GM19463 (cell line): ENCODE data around the gene ARHGDIA.
"Not testable (repeated sequence)": the region's sequence is repeated elsewhere in the genome, so short reads cannot be mapped to it uniquely, and the experiment has no call there.

Experiments
- ATAC-seq: cut with Tn5 transposase; IDR thresholded peaks from one replicate; pipeline ENCODE4 v1.9.1; 2021; ENCODE audit warnings: mild to moderate bottlenecking, moderate library complexity; ENCODE audit not compliant: unreplicated experiment

ARHGDIA gene

DNA sequence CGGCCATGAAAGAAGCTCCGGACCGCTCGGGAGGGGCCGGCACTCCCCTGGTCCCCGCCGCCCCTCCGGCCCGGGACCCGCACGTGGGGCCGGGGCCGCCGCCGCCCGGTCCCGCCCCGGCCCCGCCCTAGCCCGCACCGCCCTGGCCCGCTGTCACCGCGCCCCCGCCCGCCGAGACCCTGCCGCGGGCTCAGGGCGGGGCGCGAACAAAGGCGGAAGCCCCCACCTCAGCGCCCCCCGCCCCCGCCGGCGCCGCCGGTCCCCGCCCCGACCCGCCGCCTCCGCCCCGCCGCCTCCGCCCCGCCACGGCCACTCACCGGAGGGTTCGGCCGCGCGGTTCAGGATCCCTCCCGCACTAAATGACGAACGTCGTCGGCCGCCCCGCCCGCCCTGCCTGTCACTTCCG is at the start of gene ARHGDIA:
Gene ARHGDIA, minus strand, starts transcription at position 357 of the 406 bp plus-strand sequence. CDS start 1,407 bp downstream, outside the sequence.
- peak; percentile 34 for ATAC-seq

DNA sequence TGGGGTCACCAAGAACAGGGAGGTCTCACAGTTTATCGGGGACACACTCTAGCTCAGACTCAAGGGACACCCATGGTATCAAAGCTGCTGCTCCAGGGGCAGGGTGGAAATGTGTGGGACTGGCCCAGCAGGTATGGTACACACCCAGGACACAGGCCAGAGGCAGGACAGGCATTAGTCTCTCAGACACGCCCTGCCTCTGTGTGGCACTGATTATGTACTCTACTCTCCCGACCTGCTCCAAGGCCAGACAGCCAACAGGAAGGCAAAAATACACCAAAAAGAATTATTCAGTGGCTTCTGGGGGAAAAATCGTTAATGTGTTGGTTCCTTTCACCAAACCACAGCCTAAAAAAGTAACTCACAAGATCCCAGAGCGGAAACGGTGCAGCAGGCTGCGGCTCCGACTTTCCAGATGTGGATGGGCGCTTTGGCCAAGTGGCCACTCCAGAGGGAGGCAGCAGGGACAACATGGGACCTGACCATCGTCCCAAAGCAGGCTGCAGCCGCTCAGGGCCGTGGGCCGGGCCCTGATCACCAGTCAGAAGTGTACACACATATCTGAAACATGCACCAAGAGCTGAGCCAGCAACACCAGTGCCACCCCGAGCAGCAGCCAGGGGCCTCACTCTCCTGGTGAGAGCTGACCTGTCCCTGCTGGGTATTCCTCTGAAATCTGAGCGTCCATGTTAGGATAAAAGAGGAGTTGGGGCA is 47.9 kb upstream of the ARHGDIA start:
- ATAC-seq, result no peak

DNA sequence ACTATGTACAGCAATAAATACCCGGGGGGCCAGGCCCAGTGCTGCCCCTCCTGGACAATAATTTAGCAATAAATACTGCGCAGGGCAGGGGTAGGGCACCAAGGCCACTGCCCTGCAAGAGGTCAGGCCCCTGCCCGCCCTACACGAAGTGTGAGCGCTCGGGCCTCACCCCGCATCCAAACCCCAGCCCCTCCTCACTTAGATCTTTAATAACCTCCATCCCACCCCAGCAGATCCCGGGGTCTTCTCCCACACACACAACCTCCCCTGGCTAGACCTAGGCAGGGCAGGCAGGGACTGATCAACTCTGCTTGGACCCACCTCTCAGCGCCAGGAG is 47.2 kb upstream of the ARHGDIA start:
- not testable (repeated sequence) for ATAC-seq

DNA sequence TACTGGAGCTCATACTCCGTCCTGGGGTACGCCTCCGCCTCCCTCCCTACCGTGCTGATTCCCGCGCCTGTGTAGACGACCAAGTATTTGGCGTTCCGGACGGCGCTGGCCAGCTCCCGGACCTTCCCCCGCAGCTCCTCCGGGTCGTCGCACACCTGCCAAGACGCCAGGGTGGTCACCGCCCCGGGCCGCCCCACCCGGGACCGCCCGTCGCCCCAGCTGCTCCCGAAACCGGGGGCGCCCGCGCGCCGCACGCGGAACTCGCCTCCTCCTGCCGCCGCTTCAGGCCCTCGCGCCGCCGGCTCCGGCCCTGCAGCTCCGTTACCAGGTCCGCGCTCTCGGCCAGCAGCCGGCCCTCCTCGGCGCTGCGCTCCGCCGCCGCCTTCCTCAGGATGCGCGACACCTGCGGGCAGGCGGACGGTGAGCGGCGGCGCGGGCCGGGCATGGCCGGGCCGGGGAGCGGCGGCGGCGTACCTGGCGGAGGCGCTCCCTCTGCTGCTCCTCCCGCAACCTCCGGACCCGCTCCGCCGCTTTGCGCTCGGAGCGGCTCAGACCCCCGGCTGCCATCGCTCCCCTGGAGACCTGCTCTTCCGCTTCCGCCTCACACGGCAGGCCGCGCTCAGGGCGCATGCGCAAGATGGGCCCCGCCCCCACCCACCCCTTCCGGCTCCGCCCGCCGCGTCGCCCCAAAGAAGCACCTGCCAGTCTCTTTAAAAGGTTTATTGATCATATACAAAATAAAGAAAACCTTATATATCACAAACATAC is 46.6 kb upstream of the ARHGDIA start, which contains the start of gene SIRT7:
Gene SIRT7, minus strand, starts transcription at position 612 of the 768 bp plus-strand sequence. Its CDS starts 45 bp downstream, at position 567.
- no peak for ATAC-seq

DNA sequence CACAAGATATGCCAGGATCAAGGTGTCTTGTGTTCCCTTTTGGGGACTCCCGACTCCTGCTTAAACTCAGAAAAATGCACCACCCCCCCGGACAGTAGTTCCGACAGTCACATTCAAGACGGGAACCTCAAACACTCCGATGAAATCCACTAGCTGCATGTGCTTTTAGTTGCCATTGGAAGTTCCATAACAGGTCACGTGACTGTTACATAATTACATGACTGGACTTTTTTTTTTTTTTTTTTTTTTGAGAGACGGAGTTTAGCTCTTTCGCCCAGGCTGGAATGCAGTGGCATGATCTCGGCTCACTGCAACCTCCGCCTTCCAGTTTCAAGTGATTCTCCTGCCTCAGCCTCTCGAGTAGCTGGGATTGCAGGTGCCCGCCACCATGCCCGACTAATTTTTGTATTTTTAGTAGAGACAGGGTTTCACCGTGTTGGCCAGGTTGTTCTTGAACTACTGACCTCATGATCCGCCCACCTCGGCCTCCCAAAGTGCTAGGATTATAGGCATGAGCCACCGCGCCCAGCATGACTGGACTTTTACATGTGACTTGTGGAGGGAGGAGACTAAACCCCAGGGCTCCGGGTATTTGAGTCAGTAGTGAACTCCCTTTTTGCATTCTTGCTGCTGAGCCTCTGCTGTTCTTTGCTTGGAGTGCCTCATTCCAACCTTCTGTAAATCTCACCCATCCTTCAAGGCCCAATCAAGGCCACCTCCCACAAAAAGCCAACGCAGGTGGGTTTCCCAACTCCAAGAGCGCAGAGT is 45.3 kb upstream of the ARHGDIA start:
- no peak for ATAC-seq

DNA sequence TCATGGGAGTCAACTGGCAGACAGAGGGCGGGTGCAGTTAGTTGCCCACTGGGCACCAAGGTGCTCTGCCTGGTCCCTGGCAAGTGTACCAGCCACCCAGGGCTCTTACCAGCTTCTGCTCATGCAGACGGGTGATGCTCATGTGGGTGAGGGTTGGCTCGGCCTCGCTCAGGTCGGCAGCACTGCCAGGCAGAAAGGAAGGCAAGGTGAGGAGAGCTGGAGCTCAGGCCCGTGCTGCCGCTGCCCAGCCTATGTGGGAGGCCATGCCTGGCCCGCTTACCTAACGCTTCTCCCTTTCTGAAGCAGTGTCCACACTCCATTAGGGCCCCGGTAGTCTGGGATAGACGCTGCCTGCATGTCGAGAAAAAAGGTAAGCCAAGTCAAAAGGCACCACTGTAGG is 44.2 kb upstream of the ARHGDIA start:
- ATAC-seq, result no peak

DNA sequence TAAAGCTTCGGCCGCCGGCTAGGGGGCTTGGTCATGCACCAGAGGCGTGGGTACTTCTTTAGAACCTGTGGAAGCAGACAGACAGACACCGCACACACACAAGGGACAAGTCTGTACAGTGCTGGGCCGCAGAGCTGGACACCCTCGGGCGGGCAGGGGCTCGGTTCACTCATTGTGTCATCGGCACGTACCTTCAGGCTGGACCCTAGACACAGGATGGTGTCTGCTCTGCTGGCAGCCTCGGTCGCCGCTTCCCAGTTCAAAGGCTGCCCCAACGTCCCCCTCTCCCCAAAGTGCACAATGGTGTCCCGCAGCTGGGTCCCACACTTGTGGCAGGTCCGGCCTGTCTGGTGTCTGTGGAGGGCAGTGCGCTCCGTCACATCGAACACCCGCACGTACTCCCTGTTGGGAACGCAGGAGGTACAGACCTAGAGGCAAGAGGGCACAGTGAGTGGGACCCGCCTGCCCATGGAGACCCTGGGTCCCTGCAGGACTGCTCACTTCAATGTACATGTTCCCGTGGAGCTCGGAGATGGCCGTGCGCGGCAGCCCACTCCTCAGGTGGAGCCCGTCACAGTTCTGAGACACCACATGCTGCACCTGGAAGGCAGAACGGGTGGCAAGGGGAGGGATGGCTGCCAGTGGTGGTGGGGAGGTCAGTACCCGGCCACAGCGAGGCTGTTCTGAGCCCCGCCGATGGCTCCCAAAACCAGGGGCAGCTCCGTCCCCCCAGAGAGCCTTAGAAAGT is 43.1 kb upstream of the ARHGDIA start:
- no peak for ATAC-seq

DNA sequence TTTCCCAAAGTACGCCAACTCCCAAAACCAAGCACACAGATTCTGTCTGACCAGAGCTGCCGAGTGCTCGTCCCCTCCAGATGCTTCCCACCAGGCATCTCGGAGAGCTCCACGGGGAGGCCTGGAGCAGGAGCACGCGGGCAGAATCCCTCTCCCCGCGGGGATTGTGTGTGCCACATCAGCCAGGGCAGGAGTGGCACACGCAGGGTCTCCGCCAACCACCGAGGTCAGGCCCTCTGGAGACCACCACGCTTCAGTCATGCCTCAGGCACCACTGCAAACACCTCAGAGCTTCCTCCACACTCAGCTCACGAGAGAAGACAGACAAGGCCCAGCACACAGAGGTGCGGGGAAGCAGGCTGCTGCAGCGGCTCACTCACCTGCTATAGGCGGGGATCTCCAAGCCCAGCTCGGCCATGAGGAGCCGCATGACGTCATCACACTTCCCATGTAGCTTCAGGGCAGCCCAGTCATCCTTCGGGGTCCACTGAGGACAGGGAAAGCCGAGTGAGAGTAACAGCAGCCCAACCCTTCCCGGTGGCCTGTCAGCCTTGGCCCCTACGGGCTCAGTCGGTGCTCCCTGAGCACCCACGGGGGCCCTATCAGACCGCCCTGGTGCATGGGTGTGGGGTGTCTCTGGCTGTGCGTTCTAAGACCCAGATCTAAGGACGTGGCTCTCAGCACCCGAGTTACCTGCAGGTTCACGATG is 42.4 kb upstream of the ARHGDIA start:
- no peak for ATAC-seq

DNA sequence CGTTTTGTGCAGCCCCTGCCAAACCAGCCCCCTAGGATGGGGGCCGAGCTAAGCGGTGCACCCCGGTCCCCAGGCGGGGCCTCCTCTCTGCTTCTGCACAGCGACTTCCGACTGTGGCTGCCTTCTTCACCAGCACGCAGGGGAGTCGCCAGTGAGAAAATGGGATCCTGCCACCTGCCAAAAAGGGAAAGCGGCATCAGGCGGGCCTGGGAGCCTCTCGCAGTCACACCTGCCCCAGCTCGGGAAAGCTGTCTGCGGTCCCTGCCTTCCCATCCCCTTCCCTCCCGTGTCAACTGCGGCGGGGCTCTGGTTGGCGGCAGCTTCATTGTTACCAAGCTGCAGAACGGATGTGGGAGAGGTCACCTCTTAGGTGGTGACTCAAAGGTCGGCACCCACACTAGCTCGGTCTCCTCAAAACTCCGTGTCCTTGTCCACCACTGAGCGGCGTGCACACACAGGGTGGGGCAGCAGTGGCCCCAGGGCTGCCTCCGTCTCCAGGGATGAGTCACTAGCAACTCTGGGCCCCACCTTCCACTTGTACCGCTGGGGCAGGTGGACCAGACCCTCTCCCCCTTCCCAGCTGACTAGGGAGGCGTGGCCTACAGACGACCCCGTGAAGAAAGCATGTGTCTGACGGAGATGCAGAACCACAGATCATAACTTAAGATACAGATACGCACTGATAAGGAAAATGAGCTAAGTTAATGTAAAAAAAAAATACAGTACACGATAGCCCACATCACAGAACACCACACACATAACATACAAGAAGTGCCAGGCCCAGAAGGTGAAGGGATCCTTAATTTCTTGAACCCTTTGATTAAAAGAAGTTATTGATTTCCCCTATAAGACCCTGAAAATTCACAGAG is 41.5 kb upstream of the ARHGDIA start:
- ATAC-seq, result no peak

DNA sequence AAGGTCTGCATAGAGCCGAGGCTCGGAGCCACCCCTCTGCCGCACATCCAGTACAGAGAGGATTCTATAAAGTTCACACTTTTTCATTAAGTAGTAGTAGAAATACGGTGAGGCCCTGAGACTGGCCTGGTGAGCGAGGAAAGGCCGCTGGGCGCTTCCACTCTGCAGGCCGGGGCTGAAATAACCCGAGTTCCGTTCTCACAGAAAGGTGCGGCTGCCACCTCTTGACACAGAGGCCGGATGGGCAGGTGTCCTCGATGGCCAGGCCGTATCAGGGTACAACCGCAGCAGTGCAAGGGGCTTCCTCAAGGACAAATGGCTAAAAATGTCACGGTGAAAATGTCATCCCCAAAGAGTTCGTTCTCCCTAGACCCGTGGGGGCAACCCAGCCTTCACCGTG is 40.8 kb upstream of the ARHGDIA start:
- no peak for ATAC-seq

DNA sequence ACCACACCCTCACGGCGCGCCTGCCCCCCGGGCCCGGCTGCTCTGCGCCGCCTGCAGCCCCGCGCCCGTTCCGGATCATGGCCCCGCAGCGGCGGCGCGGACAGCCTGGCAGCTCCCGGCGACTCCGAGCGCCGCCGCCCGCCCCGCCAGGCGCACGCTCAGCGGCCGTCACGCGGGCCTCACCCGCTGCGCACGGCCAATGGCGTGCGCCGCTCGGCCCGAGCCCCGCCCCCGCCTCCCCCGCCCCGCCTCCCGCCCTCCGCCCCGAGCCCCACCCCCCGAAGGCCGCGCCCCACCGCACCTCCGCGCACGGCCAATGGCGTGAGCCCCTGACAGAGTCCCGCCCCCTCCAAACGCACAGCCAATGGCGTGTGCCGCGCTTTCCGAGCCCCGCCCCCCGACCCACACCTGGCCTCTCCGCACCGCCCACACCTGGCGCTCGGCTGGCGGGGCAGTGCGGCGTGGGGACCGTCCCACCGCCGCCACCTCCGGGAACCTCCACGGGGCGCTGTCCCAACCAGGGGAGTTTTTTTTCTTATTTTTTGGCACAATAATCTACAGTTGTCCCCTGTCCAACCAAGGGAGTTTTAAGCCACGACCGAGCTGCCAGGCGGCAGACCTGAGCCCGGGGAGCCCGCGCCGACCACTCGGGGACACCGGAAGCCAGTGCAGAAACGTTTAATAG is 40.3 kb upstream of the ARHGDIA start, which contains the start of gene PCYT2:
Gene PCYT2, minus strand, starts transcription at position 123 of the 685 bp plus-strand sequence. Its CDS starts 44 bp downstream, at position 79.
- peak; percentile 79 for ATAC-seq

DNA sequence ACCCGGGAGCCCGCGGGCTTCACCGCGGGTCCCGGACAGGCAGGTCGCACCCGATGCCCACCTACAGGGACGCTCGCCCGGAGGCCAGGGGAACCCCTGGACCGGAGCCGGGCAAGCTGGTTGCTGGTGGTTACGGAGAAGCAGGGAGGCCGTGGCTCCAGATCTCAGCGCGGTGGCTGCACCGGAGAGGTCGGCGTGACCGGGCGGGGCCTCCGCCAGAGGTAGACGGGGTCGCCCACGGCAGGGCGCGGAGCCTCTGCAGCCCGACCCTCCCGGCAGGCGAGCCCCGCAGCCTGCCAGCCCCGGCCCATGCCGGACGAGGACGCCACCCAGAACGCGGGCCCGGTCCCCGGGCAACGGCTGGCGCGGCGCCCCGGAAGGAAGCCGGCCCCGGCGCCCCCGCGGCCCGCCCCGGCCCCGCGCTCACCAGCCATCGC is 39.7 kb upstream of the ARHGDIA start:
- peak; percentile 34 for ATAC-seq

DNA sequence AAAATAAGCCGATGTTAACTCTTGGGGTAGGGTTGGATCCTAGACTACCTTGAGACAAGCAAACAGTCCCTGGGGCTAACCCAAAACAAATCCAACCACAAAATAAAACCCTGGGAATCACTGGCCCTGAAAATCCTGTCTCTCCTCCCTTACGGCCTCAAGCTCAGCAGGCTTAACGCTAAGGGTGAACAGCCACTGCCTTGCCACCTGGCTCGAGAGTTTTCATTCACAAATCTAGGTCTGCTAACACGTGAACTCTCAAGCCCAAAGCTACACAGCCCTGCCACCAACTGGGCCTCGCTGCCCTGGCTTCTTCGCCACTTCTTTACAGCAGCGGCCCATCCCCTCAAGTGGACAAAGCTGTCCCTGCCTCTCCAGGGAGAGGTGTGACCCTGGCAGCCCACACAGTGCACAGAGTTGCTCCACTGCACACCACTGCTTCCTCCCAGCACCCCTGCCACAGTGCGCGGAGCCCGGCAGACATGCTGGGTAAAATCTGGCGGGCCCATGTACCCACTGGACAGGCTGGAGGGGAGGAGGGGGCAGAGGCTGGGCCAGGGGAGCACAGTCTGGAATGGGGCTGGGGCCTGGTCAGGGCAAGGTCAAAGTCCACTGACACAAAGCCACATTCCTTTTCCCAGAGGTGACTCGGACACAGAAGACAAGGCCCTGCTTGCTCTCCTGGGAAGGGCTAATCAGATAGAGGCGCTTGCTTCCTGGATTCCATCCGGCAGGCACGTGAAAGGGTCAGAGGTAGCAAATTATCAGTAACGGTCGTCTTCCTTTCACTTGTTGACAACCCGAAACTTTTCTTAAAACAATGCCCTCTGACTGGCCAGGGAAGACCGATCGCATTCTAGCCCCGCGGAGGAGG is 39.1 kb upstream of the ARHGDIA start:
- ATAC-seq, result no peak

DNA sequence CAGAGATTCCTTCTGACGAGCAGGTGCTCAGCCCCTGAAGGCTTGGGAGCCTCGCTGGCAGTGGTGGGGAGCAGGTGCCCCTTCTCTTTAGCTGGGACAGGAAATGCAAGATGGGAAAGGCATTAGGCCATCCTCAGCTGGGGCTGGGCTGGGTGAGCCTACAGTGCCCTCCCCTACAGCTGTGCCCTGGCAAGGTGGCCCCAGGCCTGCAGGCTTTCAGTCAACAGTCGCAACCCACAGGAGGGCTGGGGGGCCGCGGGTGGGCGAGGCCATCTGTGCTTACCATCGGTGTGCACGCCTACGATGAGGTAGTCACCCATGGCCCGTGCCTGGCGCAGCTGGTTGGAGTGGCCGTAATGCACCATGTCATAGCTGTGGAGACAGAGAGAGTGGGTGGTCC is 38.1 kb upstream of the ARHGDIA start:
- no peak for ATAC-seq

DNA sequence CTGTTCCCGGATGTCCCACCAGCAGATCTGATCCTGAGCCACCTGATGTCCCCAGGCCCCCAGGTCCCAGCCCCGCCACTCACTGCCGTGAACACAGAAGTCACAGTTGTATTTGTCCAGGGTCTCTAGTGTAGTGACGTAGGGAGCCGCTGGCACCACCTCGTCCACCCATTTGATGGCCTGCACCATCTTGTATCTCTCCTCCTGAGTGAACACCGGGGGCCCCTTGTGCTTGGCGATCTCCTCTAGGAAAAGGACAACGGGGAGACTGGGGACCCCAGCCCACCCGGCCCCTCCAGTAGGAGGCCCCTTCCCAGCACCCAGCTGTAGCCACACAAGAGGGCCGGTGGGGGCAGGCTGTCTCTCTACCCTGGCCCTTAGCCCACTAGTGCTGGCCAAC is 37.7 kb upstream of the ARHGDIA start:
- no peak for ATAC-seq

DNA sequence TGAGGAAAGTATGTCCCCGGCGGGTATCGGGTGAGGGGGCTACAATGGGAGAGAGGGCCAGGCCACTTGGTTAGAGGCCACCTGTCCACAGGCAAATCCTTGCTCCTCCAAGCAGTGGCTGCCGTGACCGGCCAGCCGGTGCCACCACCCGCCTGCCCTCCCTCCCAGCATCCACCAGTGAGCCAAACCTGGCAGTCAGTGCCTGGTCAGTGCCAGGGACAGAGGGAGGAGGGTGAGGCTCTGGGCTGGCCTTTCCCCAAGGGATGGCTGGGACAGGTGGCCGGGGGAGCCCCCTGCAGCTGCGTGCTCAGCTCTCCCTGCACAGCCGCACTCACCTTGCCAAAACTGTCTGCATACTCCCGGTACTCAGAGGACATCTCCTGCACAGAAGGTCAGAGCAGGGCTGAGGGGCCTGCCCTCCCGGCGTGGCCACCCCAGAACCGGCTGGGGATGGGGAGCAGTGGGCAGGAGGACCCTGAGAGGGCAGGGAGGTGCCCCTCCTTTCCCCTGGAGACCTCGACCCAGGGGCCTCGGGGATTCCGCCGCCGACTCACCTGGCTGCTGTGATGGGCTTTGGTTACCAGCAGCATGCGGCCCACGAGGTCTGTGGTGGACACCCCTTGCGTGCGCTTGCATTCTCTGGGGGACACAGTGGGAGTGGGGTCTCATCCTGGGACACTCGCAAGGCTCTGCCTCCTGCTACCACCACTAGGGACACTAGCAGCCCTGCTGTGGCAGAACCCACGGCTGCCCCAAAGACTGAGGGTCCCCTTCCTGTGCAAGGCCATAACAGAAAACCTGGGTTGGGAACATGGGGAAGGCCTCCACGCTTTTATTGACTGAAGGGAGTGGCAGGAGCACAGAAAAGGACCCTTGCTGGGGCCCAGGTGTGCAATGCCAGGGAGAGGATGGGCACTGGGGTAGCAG is 36.3 kb upstream of the ARHGDIA start:
- no peak for ATAC-seq
